Mesendoderm (in vitro differentiated cells): ENCODE measurements around the gene ARHGAP26.
"Not testable (repeated sequence)": the region's sequence is repeated elsewhere in the genome, so short reads cannot be mapped to it uniquely, and the experiment has no call there.

Source experiments
- DNase-seq: peaks from one replicate; pipeline ENCODE4 v3.0.0; 2013
- H2AK5ac ChIP-seq: 2 replicates; pipeline ENCODE4 v1.6.1; 2013; ENCODE audit warnings: low read length, inconsistent platforms
- H2BK120ac ChIP-seq: 2 replicates; pipeline ENCODE4 v1.6.1; 2013; ENCODE audit warnings: low read depth, mild to moderate bottlenecking, low read length, moderate library complexity, mixed read lengths
- H2BK15ac ChIP-seq: replicated peaks from 2 replicates; pipeline ENCODE4 v1.6.1; 2013; ENCODE audit warnings: low read depth, mild to moderate bottlenecking, moderate library complexity
- H2BK5ac ChIP-seq: 2 replicates; pipeline ENCODE4 v1.6.1; 2013; ENCODE audit warnings: low read length, inconsistent platforms
- H3K18ac ChIP-seq: 2 replicates; pipeline ENCODE4 v1.6.1; 2013; ENCODE audit warnings: mild to moderate bottlenecking, low read length, mixed read lengths
- H3K23ac ChIP-seq: one replicate; pipeline ENCODE4 v1.6.1; 2013; ENCODE audit warnings: low read length
- H3K27ac ChIP-seq: 2 replicates; pipeline ENCODE4 v1.5.1; 2013; ENCODE audit warnings: low read depth, mild to moderate bottlenecking, inconsistent platforms, low read length, moderate library complexity
- H3K27me3 ChIP-seq: 2 replicates; pipeline ENCODE4 v1.6.1; 2013; ENCODE audit warnings: low read length, control low read depth, mild to moderate bottlenecking, inconsistent platforms; ENCODE audit not compliant: insufficient read depth, poor library complexity
- H3K36me3 ChIP-seq: 2 replicates; pipeline ENCODE4 v1.6.1; 2013; ENCODE audit warnings: low read length, inconsistent platforms; ENCODE audit not compliant: control insufficient read depth, insufficient read depth
- H3K4ac ChIP-seq: one replicate; pipeline ENCODE4 v1.6.1; 2013; ENCODE audit warnings: low read depth, mild to moderate bottlenecking, low read length, moderate library complexity
- H3K4me1 ChIP-seq: 2 replicates; pipeline ENCODE4 v1.6.1; 2013; ENCODE audit warnings: low read depth, low read length, inconsistent platforms; ENCODE audit not compliant: control insufficient read depth
- H3K4me2 ChIP-seq: 2 replicates; pipeline ENCODE4 v1.6.1; 2013; ENCODE audit warnings: low read length
- H3K4me3 ChIP-seq: 2 replicates; pipeline ENCODE4 v1.5.1; 2013; ENCODE audit warnings: mild to moderate bottlenecking, low read length
- H3K56ac ChIP-seq: one replicate; pipeline ENCODE4 v1.6.1; 2013; ENCODE audit warnings: low read length
- H3K79me1 ChIP-seq: 2 replicates; pipeline ENCODE4 v1.6.1; 2013; ENCODE audit warnings: low read length, inconsistent platforms
- H3K79me2 ChIP-seq: 2 replicates; pipeline ENCODE4 v1.6.1; 2013; ENCODE audit warnings: mild to moderate bottlenecking, low read length; ENCODE audit not compliant: control insufficient read depth, insufficient read depth
- H3K9ac ChIP-seq: 2 replicates; pipeline ENCODE4 v1.6.1; 2013; ENCODE audit warnings: low read length, inconsistent platforms
- H4K5ac ChIP-seq: one replicate; pipeline ENCODE4 v1.6.1; 2013; ENCODE audit warnings: low read length
- H4K8ac ChIP-seq: one replicate; pipeline ENCODE4 v1.6.1; 2013; ENCODE audit warnings: low read depth, mild to moderate bottlenecking, control low read depth, low read length, moderate library complexity
- WGBS: extraction: QIAGEN DNeasy Blood & Tissue Kit; methylation state at CpG from one replicate; pipeline ENCODE4 v1.1.7; 2013; ENCODE audit warnings: low lambda C conversion rate, missing lambda C conversion rate; ENCODE audit not compliant: insufficient coverage; ENCODE audit errors: extremely low coverage; 5-methylcytosine and 5-hydroxymethylcytosine counted together

The ARHGAP26 gene

GRCh38 chr5:142998316-142999020 lies 228.3 kb downstream of the ARHGAP26 start:
- no peak overlapping the region for H3K18ac ChIP-seq
- H3K4me2 ChIP-seq: no peak overlapping the region
- no CpG with 5 or more reads among the region's 6 CpGs for WGBS
- no peak overlapping the region for H3K56ac ChIP-seq
- H3K79me2 ChIP-seq: no peaks in the 10 kb centered on the region
- no peak overlapping the region for H4K5ac ChIP-seq
- H3K9ac ChIP-seq: no peak overlapping the region
- no peaks in the 10 kb centered on the region for H3K27me3 ChIP-seq
- H2BK5ac ChIP-seq: no peak overlapping the region
- no peaks in the 10 kb centered on the region for H3K36me3 ChIP-seq
- no peak overlapping the region for H3K4me3 ChIP-seq
- H2BK15ac ChIP-seq: no peak overlapping the region
- no peak overlapping the region for H3K23ac ChIP-seq
- no peaks in the 10 kb centered on the region for H3K79me1 ChIP-seq
- H2AK5ac ChIP-seq: no peak overlapping the region
- H3K4me1 ChIP-seq: peaks cover 6% of the 10 kb centered on the region
- no peak overlapping the region for H2BK120ac ChIP-seq
- H3K4ac ChIP-seq: no peak overlapping the region
- no peak overlapping the region for H3K27ac ChIP-seq
- DNase-seq: peak; percentile 27
- no peak overlapping the region for H4K8ac ChIP-seq

GRCh38 chr5:143000551-143000950 lies 230.4 kb downstream of the ARHGAP26 start:
- not testable (repeated sequence) for H3K56ac ChIP-seq, H4K8ac ChIP-seq, H3K18ac ChIP-seq, H3K9ac ChIP-seq, DNase-seq, H3K27ac ChIP-seq, H3K27me3 ChIP-seq, H3K23ac ChIP-seq, H2BK5ac ChIP-seq, H3K4ac ChIP-seq, H2AK5ac ChIP-seq, H3K79me2 ChIP-seq, H2BK15ac ChIP-seq, H3K4me3 ChIP-seq, H3K4me2 ChIP-seq, H2BK120ac ChIP-seq, H4K5ac ChIP-seq, H3K36me3 ChIP-seq, H3K4me1 ChIP-seq, H3K79me1 ChIP-seq
- no CpG with 5 or more reads among the region's 1 CpG for WGBS

- no peak overlapping the region for H2AK5ac ChIP-seq
- no peak overlapping the region for H4K5ac ChIP-seq
- no peaks in the 10 kb centered on the region for H3K79me2 ChIP-seq
- H2BK15ac ChIP-seq: no peak overlapping the region
- no peak overlapping the region for H3K4ac ChIP-seq
- no peak overlapping the region for H3K4me2 ChIP-seq
- H3K4me1 ChIP-seq: peaks cover 6% of the 10 kb centered on the region
- no peaks in the 10 kb centered on the region for H3K79me1 ChIP-seq
- no peak overlapping the region for H3K9ac ChIP-seq
- peak; percentile 71 for DNase-seq
- no peak overlapping the region for H3K18ac ChIP-seq
- H3K36me3 ChIP-seq: no peaks in the 10 kb centered on the region
- no CpG with 5 or more reads among the region's 8 CpGs for WGBS
- no peak overlapping the region for H3K27ac ChIP-seq
- H3K4me3 ChIP-seq: no peak overlapping the region
- H2BK120ac ChIP-seq: no peak overlapping the region
- no peak overlapping the region for H3K56ac ChIP-seq
- no peak overlapping the region for H2BK5ac ChIP-seq
- no peak overlapping the region for H3K23ac ChIP-seq
- H3K27me3 ChIP-seq: no peaks in the 10 kb centered on the region
- H4K8ac ChIP-seq: no peak overlapping the region
Measured at GRCh38 chr5:143001764-143002351, 231.7 kb downstream of the ARHGAP26 start.

GRCh38 chr5:143002459-143003327 lies 232.5 kb downstream of the ARHGAP26 start:
- H3K4ac ChIP-seq: no peak overlapping the region
- H3K27ac ChIP-seq: no peak overlapping the region
- H4K8ac ChIP-seq: no peak overlapping the region
- DNase-seq: peak; percentile 66
- peaks cover 6% of the 10 kb centered on the region for H3K4me1 ChIP-seq
- H3K23ac ChIP-seq: no peak overlapping the region
- H3K9ac ChIP-seq: no peak overlapping the region
- no peak overlapping the region for H2BK15ac ChIP-seq
- no CpG with 5 or more reads among the region's 7 CpGs for WGBS
- no peaks in the 10 kb centered on the region for H3K79me2 ChIP-seq
- peak overlapping the region; percentile 50 for H4K5ac ChIP-seq
- H3K79me1 ChIP-seq: no peaks in the 10 kb centered on the region
- H3K18ac ChIP-seq: no peak overlapping the region
- no peaks in the 10 kb centered on the region for H3K36me3 ChIP-seq
- H2BK5ac ChIP-seq: no peak overlapping the region
- no peak overlapping the region for H3K4me3 ChIP-seq
- no peaks in the 10 kb centered on the region for H3K27me3 ChIP-seq
- H3K4me2 ChIP-seq: no peak overlapping the region
- H3K56ac ChIP-seq: peak overlapping the region; percentile 65
- H2AK5ac ChIP-seq: no peak overlapping the region
- no peak overlapping the region for H2BK120ac ChIP-seq

DNA sequence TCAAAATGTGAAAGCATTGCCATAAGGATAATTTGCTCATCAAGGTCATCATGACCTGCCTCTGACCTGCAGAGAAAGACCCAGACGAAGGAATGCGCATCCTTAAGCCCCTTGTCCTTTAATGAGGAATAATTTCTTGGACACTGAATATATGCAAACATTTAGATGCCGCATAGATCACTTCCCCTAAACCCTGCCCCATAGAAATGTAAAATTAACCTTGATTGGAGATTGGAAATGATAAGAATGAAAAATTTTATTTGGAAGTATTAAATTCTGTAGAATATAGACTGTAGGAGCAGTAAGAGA lies 233.1 kb downstream of the ARHGAP26 start:
- Histone ChIP-seq H3K79me2 (no peaks in the 10 kb centered on the region), H2BK15ac (no peak overlapping the region), H3K4me1 (peaks cover 6% of the 10 kb centered on the region), H2AK5ac (no peak overlapping the region), H4K8ac (no peak overlapping the region), H3K56ac (no peak overlapping the region), H3K9ac (no peak overlapping the region), H4K5ac (no peak overlapping the region), H3K4me2 (no peak overlapping the region), H3K4ac (no peak overlapping the region), H3K27ac (no peak overlapping the region), H3K4me3 (no peak overlapping the region), H2BK120ac (no peak overlapping the region), H3K36me3 (no peaks in the 10 kb centered on the region), H2BK5ac (no peak overlapping the region), H3K18ac (no peak overlapping the region), H3K23ac (no peak overlapping the region), H3K27me3 (no peaks in the 10 kb centered on the region), H3K79me1 (no peaks in the 10 kb centered on the region)
- DNase-seq: no peak
- WGBS: no CpG with 5 or more reads among the region's 3 CpGs
